Panc1 (cell line): ENCODE data around the gene NAGK. TPM values are rescaled to one million over a fixed set of nuclear protein-coding genes. Genes with fewer than 3 reads are reported as not detected.
"Not testable (repeated sequence)": the region's sequence is repeated elsewhere in the genome, so short reads cannot be mapped to it uniquely, and the experiment has no call there.

Experiments
- ATAC-seq: fragments of 200-7000 bp; cut with Tn5 transposase; 2 replicates; pipeline ENCODE4 v1.9.1; 2020; ENCODE audit warnings: mild to moderate bottlenecking, moderate library complexity
- BruUV-seq: library from RNA; stranded (reverse); fragments of 400-500 nt; replicated peaks from 2 replicates; lab custom pipeline; 2021; lab: Mats Ljungman, UMichigan
- CTCF ChIA-PET: fragments of 300-600 bp; sonication (Branson Sonifier 250); formaldehyde crosslinking; loops from one replicate; lab custom pipeline; 2022; ENCODE audit warnings: antibody characterized with exemption; lab: Charles Lee
- POLR2A ChIA-PET: fragments of 300-600 bp; sonication (Branson Sonifier 250); formaldehyde crosslinking; loops from one replicate; lab custom pipeline; 2022; ENCODE audit warnings: antibody characterized with exemption; lab: Charles Lee
- DNase-seq: peaks from one replicate; pipeline ENCODE4 v3.0.0-alpha.2; 2010; ENCODE audit warnings: low read depth, low spot score
- H3K27ac ChIP-seq: 2 replicates; pipeline ENCODE4 v1.5.1; 2011; ENCODE audit warnings: mild to moderate bottlenecking, low read length, inconsistent platforms
- H3K27me3 ChIP-seq: fragments of 200-500 bp; sonication (Bioruptor generic); 2 replicates; pipeline ENCODE4 v1.6.0; 2014; ENCODE audit warnings: low read length, inconsistent platforms; ENCODE audit not compliant: control insufficient read depth, insufficient read depth
- H3K36me3 ChIP-seq: fragments of 200-500 bp; sonication (Bioruptor generic); 2 replicates; pipeline ENCODE4 v1.5.1; 2014; ENCODE audit warnings: inconsistent platforms, mild to moderate bottlenecking, low read length, moderate library complexity; ENCODE audit not compliant: control insufficient read depth, insufficient read depth
- H3K4me1 ChIP-seq: 2 replicates; pipeline ENCODE4 v1.5.1; 2011; ENCODE audit warnings: inconsistent platforms, mild to moderate bottlenecking, low read length, moderate library complexity; ENCODE audit not compliant: control insufficient read depth, insufficient read depth
- H3K4me3 ChIP-seq, 2 experiments: 2 replicates each; pipeline ENCODE4 v1.5.1; 2011 to 2012; ENCODE audit warnings: low read depth in 2 of 2, low read length in 2 of 2, mild to moderate bottlenecking in 2 of 2, inconsistent platforms in 1 of 2, moderate library complexity in 1 of 2
- H3K9me3 ChIP-seq: fragments of 200-500 bp; sonication (Bioruptor generic); 2 replicates; pipeline ENCODE4 v1.5.1; 2014; ENCODE audit warnings: low read depth, mild to moderate bottlenecking, inconsistent platforms, low read length, moderate library complexity; ENCODE audit not compliant: control insufficient read depth, insufficient read depth
- POLR2AphosphoS5 ChIP-seq: IDR thresholded peaks from 2 replicates; pipeline ENCODE4 v1.6.1; 2012; ENCODE audit warnings: mild to moderate bottlenecking, low read depth, low read length, moderate library complexity
- SIN3A ChIP-seq: IDR thresholded peaks from 2 replicates; pipeline ENCODE4 v1.6.1; 2012; ENCODE audit warnings: low read depth, mild to moderate bottlenecking, low read length, moderate library complexity, borderline replicate concordance; ENCODE audit not compliant: insufficient read depth
- TCF7L2 ChIP-seq: IDR thresholded peaks from 2 replicates; pipeline ENCODE4 v1.6.1; 2011; ENCODE audit warnings: mild to moderate bottlenecking, low read depth, low read length, inconsistent platforms
- in situ Hi-C: cut with HindIII; loops from 2 replicates; pipeline ENCODE4 v1.10.0; 2016; ENCODE audit warnings: low sequenced_read_pairs, low pct_unique_long_range_greater_than_20kb
- intact Hi-C: fragments of 100-400 bp; cut with micrococcal nuclease; formaldehyde crosslinking; loops from one replicate; pipeline ENCODE4 v1.10.0; 2022; ENCODE audit not compliant: unreplicated experiment
- total RNA-seq: library from RNA; stranded (reverse); gene quantifications from one replicate; pipeline ENCODE4 v1.2.1, GENCODE V29; 2021; ENCODE audit not compliant: unreplicated experiment
- TF ChIP-seq, protein P1 (sequence below): fragments of 450-650 bp; IDR thresholded peaks from 2 replicates; pipeline ENCODE4 v1.5.1; 2017; ENCODE audit warnings: mild to moderate bottlenecking
- TF ChIP-seq, protein P2 (sequence below), 2 experiments: IDR thresholded peaks; 2 replicates each; pipeline ENCODE4 v1.6.1; 2011 to 2012; ENCODE audit warnings: low read depth in 2 of 2, control low read depth in 1 of 2, low read length in 1 of 2, mild to moderate bottlenecking in 1 of 2, moderate library complexity in 1 of 2; ENCODE audit not compliant: insufficient read depth in 1 of 2

NAGK gene
- total RNA-seq, 1 experiment from 2014 or later, result 80.2 TPM

DNA sequence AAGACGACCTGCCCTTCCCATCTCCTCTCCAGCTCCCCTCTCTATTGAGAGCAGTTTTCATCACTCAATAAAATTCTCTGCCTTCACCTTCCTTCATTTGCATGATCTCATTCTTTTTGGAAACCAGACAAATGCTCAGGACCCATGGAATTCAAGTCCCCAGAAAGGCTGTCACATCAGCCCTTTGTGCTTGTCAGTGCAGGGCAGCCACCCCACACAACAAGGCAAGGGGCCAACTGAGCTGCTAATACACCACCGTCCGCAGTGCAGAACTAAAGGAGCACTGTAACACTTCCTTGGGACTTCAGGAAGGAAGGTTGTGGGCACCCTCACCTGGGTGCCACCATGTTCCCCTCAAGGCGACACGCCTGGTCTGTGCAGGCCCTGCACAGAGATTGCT lies 35.4 kb downstream of the NAGK start:
- ChIA-PET CTCF (interaction anchor here (0.6 kb wide), 1 partner anchor 17 kb away, joined by 4 read pairs; no protein-coding TSS in a partner anchor), POLR2A (no interaction called here)
- in situ Hi-C loops, result no loop called here
- Histone ChIP-seq H3K4me1 (no peaks in the 10 kb centered on the region), H3K27ac (no peak overlapping the region), H3K4me3 (no peak overlapping the region), H3K9me3 (no peaks in the 10 kb centered on the region), H3K27me3 (no peaks in the 10 kb centered on the region; the same call in 1 of the 2 replicates), H3K36me3 (no peaks in the 10 kb centered on the region)
- no TSS peak for BruUV-seq
- ATAC-seq, result no peak
- no peak for DNase-seq
- no peak for TF ChIP-seq TCF7L2
- TF ChIP-seq POLR2AphosphoS5, result no peak
- no peak for TF ChIP-seq SIN3A
- TF ChIP-seq, protein P1, sequence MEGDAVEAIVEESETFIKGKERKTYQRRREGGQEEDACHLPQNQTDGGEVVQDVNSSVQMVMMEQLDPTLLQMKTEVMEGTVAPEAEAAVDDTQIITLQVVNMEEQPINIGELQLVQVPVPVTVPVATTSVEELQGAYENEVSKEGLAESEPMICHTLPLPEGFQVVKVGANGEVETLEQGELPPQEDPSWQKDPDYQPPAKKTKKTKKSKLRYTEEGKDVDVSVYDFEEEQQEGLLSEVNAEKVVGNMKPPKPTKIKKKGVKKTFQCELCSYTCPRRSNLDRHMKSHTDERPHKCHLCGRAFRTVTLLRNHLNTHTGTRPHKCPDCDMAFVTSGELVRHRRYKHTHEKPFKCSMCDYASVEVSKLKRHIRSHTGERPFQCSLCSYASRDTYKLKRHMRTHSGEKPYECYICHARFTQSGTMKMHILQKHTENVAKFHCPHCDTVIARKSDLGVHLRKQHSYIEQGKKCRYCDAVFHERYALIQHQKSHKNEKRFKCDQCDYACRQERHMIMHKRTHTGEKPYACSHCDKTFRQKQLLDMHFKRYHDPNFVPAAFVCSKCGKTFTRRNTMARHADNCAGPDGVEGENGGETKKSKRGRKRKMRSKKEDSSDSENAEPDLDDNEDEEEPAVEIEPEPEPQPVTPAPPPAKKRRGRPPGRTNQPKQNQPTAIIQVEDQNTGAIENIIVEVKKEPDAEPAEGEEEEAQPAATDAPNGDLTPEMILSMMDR, result no peak
- TF ChIP-seq, protein P2, sequence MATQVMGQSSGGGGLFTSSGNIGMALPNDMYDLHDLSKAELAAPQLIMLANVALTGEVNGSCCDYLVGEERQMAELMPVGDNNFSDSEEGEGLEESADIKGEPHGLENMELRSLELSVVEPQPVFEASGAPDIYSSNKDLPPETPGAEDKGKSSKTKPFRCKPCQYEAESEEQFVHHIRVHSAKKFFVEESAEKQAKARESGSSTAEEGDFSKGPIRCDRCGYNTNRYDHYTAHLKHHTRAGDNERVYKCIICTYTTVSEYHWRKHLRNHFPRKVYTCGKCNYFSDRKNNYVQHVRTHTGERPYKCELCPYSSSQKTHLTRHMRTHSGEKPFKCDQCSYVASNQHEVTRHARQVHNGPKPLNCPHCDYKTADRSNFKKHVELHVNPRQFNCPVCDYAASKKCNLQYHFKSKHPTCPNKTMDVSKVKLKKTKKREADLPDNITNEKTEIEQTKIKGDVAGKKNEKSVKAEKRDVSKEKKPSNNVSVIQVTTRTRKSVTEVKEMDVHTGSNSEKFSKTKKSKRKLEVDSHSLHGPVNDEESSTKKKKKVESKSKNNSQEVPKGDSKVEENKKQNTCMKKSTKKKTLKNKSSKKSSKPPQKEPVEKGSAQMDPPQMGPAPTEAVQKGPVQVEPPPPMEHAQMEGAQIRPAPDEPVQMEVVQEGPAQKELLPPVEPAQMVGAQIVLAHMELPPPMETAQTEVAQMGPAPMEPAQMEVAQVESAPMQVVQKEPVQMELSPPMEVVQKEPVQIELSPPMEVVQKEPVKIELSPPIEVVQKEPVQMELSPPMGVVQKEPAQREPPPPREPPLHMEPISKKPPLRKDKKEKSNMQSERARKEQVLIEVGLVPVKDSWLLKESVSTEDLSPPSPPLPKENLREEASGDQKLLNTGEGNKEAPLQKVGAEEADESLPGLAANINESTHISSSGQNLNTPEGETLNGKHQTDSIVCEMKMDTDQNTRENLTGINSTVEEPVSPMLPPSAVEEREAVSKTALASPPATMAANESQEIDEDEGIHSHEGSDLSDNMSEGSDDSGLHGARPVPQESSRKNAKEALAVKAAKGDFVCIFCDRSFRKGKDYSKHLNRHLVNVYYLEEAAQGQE (IDR thresholded peaks at IDR 0.05; ENCODE audit: insufficient read depth in 1 of 2, low read depth in 2 of 2, low read length in 1 of 2), result no peak
- intact Hi-C loops, result no loop called here

DNA sequence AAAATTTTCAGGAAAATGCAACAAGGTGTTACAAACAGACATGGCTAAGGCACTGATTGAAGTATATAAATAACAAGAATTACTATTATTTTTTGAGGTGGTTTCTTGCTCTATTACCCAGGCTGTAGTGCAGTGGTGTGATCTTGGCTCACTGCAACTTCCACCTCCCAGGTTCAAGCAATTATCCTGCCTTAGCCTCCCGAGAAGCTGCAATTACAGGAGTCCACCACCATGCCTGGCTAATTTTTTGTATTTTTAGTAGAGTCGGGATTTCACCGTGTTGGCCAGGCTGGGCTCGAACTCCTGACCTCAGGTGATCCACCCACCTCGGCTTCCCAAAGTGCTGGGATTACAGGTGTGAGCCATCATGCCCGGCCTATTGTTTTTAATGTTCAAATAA lies 38.0 kb downstream of the NAGK start:
- H3K36me3 ChIP-seq, H3K4me1 ChIP-seq, CTCF ChIA-PET, POLR2A ChIA-PET, BruUV-seq, ATAC-seq, in situ Hi-C loops, H3K27me3 ChIP-seq, DNase-seq, intact Hi-C loops, H3K4me3 ChIP-seq, H3K9me3 ChIP-seq, H3K27ac ChIP-seq: not testable (repeated sequence)

DNA sequence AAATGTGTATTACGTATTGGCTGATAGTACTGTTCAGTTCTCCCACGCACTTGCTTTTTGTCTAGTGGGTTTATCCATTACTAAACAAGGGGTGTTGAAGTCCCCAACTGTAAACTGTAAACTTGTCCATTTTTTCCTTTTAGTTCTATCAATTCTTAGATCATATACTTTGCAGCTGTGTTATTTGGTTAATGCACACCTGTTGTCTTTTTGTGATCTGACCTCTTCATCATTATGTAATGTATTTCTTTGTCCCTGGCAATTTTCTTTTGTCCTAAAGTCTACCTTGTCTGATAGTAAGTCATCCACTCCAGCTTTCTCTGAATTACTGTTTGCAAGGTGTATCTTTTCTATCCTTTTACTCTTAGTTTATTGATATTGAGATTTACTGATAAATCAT lies 39.6 kb downstream of the NAGK start:
- POLR2A ChIA-PET, result no interaction called here
- in situ Hi-C loops, result no loop called here
- H3K4me1 ChIP-seq, result no peaks in the 10 kb centered on the region
- ATAC-seq, result no peak
- CTCF ChIA-PET, result no interaction called here
- no peaks in the 10 kb centered on the region for H3K9me3 ChIP-seq
- no peak for DNase-seq
- H3K36me3 ChIP-seq, result no peaks in the 10 kb centered on the region
- no peak overlapping the region for H3K27ac ChIP-seq
- no TSS peak for BruUV-seq
- H3K27me3 ChIP-seq, result no peaks in the 10 kb centered on the region
- TF ChIP-seq TCF7L2 (no peak), SIN3A (no peak)
- TF ChIP-seq, protein P2 (IDR thresholded peaks at IDR 0.05; ENCODE audit: insufficient read depth in 1 of 2, low read depth in 2 of 2, low read length in 1 of 2), result no peak
- no peak overlapping the region for H3K4me3 ChIP-seq
- intact Hi-C loops, result no loop called here
